K562 (cell line): ENCODE data around the gene TMPRSS6. TPM values are rescaled to one million over a fixed set of nuclear protein-coding genes. Genes with fewer than 3 reads are reported as not detected.
A peak's percentile ranks its signal among the peaks of the same experiment; 100 is the strongest.

Experiments
- ATAC-seq: fragments of 200-7000 bp; cut with Tn5 transposase; 3 replicates; pipeline ENCODE4 v1.9.1; 2020; ENCODE audit warnings: moderate library complexity
- Bru-seq: library from RNA; stranded (reverse); fragments of 400-500 nt; gene quantifications from one replicate; lab custom pipeline; 2021; lab: Mats Ljungman, UMichigan
- BruChase-seq, 2 experiments: library from RNA; stranded (reverse); fragments of 400-500 nt; gene quantifications; one replicate each; lab custom pipeline; 2021; lab: Mats Ljungman, UMichigan
- BruUV-seq: library from RNA; stranded (reverse); fragments of 400-500 nt; replicated peaks from 2 replicates; lab custom pipeline; 2021; lab: Mats Ljungman, UMichigan
- CTCF ChIA-PET: fragments of 300-600 bp; formaldehyde crosslinking; extraction: SDS; loops from one replicate; lab custom pipeline; 2021; ENCODE audit warnings: low intra/inter-chr PET ratio; lab: Yijun Ruan, JAX
- POLR2A ChIA-PET: fragments of 300-600, 350-650 bp; sonication (Branson Sonifier 250); formaldehyde crosslinking; extraction: SDS; loops from one replicate; lab custom pipeline; 2021; ENCODE audit warnings: antibody characterized with exemption, inconsistent platforms; lab: Yijun Ruan, JAX
- DNase-seq, 4 experiments: peaks; one replicate each; pipeline versions ENCODE4 v3.0.0 to v3.0.0-alpha.2; 2011 to 2018; ENCODE audit warnings: low spot score in 3 of 4, mixed read lengths in 3 of 4; ENCODE audit errors: extremely low read depth in 1 of 4
- FAIRE-seq: peaks from 2 replicates; lab custom pipeline; 2011; peaks lifted over from hg19 to GRCh38; lab: Jason Lieb, UNC
- H2AFZ ChIP-seq: 2 replicates; pipeline ENCODE4 v1.6.0; 2011; ENCODE audit warnings: low read depth, low read length, control low read depth, inconsistent platforms
- H3K27ac ChIP-seq: fragments of 200-600 bp; 3 replicates; pipeline ENCODE4 v1.8.0; 2011; ENCODE audit warnings: low read depth, mild to moderate bottlenecking, control low read depth, inconsistent platforms, low read length, moderate library complexity, mixed read lengths; ENCODE audit errors: extremely low read depth
- H3K27me3 ChIP-seq, 2 experiments: fragments of 300-600 bp in 1 of 2; 2 replicates in 1 of 2; 3 replicates in 1 of 2; pipeline versions ENCODE4 v1.6.0 to v1.8.0; 2011; ENCODE audit warnings: inconsistent platforms in 2 of 2, low read length in 2 of 2, mild to moderate bottlenecking in 1 of 2, mixed read lengths in 1 of 2, moderate library complexity in 1 of 2; ENCODE audit not compliant: control insufficient read depth in 2 of 2, insufficient read depth in 2 of 2
- H3K36me3 ChIP-seq: fragments of 300-600 bp; 3 replicates; pipeline ENCODE4 v1.8.0; 2011; ENCODE audit warnings: mild to moderate bottlenecking, low read length, inconsistent platforms; ENCODE audit not compliant: control insufficient read depth, insufficient read depth
- H3K4me1 ChIP-seq, 2 experiments: fragments of 200-600 bp in 1 of 2; replicated peaks in 1 of 2; 2 replicates in 1 of 2; 3 replicates in 1 of 2; pipeline versions ENCODE4 v1.5.1 to v1.8.0; 2011; ENCODE audit warnings: inconsistent platforms in 2 of 2, low read length in 2 of 2, mild to moderate bottlenecking in 1 of 2, mixed read lengths in 1 of 2, moderate library complexity in 1 of 2; ENCODE audit not compliant: control insufficient read depth in 2 of 2, insufficient read depth in 2 of 2
- H3K4me2 ChIP-seq: 2 replicates; pipeline ENCODE4 v1.6.1; 2011; ENCODE audit warnings: low read length, control low read depth, inconsistent platforms, mixed read lengths; ENCODE audit not compliant: insufficient read depth
- H3K4me3 ChIP-seq: fragments of 200-600 bp; sonication (generic), shearing (Covaris generic); 2 replicates; pipeline ENCODE4 v1.5.1; 2016; ENCODE audit warnings: control low read depth, inconsistent platforms
- H3K79me2 ChIP-seq: fragments of 200-600 bp; 3 replicates; pipeline ENCODE4 v1.8.0; 2011; ENCODE audit warnings: low read length, inconsistent platforms; ENCODE audit not compliant: control insufficient read depth, insufficient read depth
- H3K9ac ChIP-seq, 2 experiments: 2 replicates each; pipeline versions ENCODE4 v1.6.0 to v1.6.1; 2011; ENCODE audit warnings: low read depth in 2 of 2, low read length in 2 of 2, control low read depth in 1 of 2, inconsistent platforms in 1 of 2, mild to moderate bottlenecking in 1 of 2, mixed read lengths in 1 of 2; ENCODE audit not compliant: insufficient read depth in 1 of 2
- H3K9me1 ChIP-seq: one replicate; pipeline ENCODE4 v1.6.0; 2011; ENCODE audit warnings: inconsistent platforms, mild to moderate bottlenecking, low read length, moderate library complexity; ENCODE audit not compliant: control insufficient read depth, insufficient read depth
- H3K9me3 ChIP-seq: replicated peaks from 2 replicates; pipeline ENCODE4 v1.5.1; 2011; ENCODE audit warnings: low read depth, low read length, inconsistent platforms; ENCODE audit not compliant: control insufficient read depth, insufficient read depth
- H4K20me1 ChIP-seq: replicated peaks from 2 replicates; pipeline ENCODE4 v1.6.1; 2011; ENCODE audit warnings: low read length, inconsistent platforms, mixed read lengths; ENCODE audit not compliant: control insufficient read depth, insufficient read depth
- ARID1B ChIP-seq: fragments of 450-650 bp; IDR thresholded peaks from 2 replicates; pipeline ENCODE4 v1.6.1; 2016; ENCODE audit warnings: antibody characterized with exemption, mild to moderate bottlenecking, inconsistent platforms
- ATF3 ChIP-seq, 2 experiments: fragments of 450-650 bp in 1 of 2; sonication (generic) in 1 of 2; formaldehyde crosslinking in 1 of 2; IDR thresholded peaks in 1 of 2; conservative IDR thresholded peaks in 1 of 2; 2 replicates each; pipeline versions ENCODE4 v1.6.1 to v1.8.1; 2016 to 2023; ENCODE audit warnings: mild to moderate bottlenecking in 2 of 2, moderate library complexity in 2 of 2, inconsistent platforms in 1 of 2, missing genetic modification reagents in 1 of 2
- GABPB1 ChIP-seq: sonication (generic); formaldehyde crosslinking; IDR thresholded peaks from 2 replicates; pipeline ENCODE4 v1.8.0; 2022; ENCODE audit warnings: mild to moderate bottlenecking, missing genetic modification reagents
- KDM5B ChIP-seq: fragments of 200-600 bp; sonication (generic); IDR thresholded peaks from 2 replicates; pipeline ENCODE4 v1.6.1; 2012; ENCODE audit warnings: low read depth, mild to moderate bottlenecking, moderate library complexity, low read length, control low read depth, inconsistent platforms; ENCODE audit not compliant: insufficient replicate concordance
- NR1H2 ChIP-seq: sonication (generic); formaldehyde crosslinking; IDR thresholded peaks from 2 replicates; pipeline ENCODE4 v1.4.0; 2020; ENCODE audit warnings: mild to moderate bottlenecking, missing genetic modification reagents
- PCBP2 ChIP-seq: fragments of 200-400 bp; formaldehyde crosslinking; IDR thresholded peaks from 2 replicates; pipeline ENCODE4 v1.6.1; 2018; ENCODE audit warnings: low read length, low read depth, mild to moderate bottlenecking, moderate library complexity; ENCODE audit not compliant: poor library complexity, severe bottlenecking
- PHTF2 ChIP-seq: fragments of 250-450 bp; sonication (Bioruptor Pico); IDR thresholded peaks from 2 replicates; pipeline ENCODE4 v1.5.0; 2021; ENCODE audit warnings: mild to moderate bottlenecking
- ZNF316 ChIP-seq: fragments of 450-650 bp; IDR thresholded peaks from 2 replicates; pipeline ENCODE4 v1.6.1; 2016
- ZNF398 ChIP-seq: fragments of 250-450 bp; sonication (Bioruptor Pico); IDR thresholded peaks from 2 replicates; pipeline ENCODE4 v1.8.0; 2021; ENCODE audit warnings: moderate library complexity, mild to moderate bottlenecking, inconsistent platforms
- ZNF512 ChIP-seq: IDR thresholded peaks from 2 replicates; pipeline ENCODE4 v1.6.1; 2016; ENCODE audit warnings: missing genetic modification characterization, missing compliant biosample characterization
- WGBS: fragments of 100-300 bp; shearing (Covaris generic); methylation state at CpG from one replicate; pipeline ENCODE4 v1.1.6; 2016; ENCODE audit warnings: low coverage, mixed read lengths; ENCODE audit not compliant: insufficient coverage; ENCODE audit errors: missing lambda C conversion rate; 5-methylcytosine and 5-hydroxymethylcytosine counted together
- in situ Hi-C: fragments of 300-500 bp; cut with MboI; formaldehyde crosslinking; loops from 4 replicates; pipeline ENCODE4 v1.15.0; 2018; ENCODE audit warnings: inconsistent platforms, mixed read lengths
- intact Hi-C: fragments of 100-400 bp; cut with micrococcal nuclease; formaldehyde crosslinking; loops from 2 replicates; pipeline ENCODE4 v1.14.2; 2022
- long read RNA-seq, 3 experiments: library from polyadenylated mRNA in 2 of 3; library from RNA in 1 of 3; unstranded in 2 of 3; stranded (forward) in 1 of 3; transcript quantifications; one replicate each; pipeline ENCODE4 v2.0.0, GENCODE V29; 2019 to 2022
- polyA minus RNA-seq, 3 experiments: library from RNA; depleted of rRNA, polyadenylated mRNA; stranded (reverse); fragments of >200 nt; gene quantifications; 2 replicates each; pipeline ENCODE4 v1.2.3, GENCODE V29; 2011
- polyA plus RNA-seq, 8 experiments: library from polyadenylated mRNA; depleted of rRNA in 4 of 8; stranded (reverse) in 5 of 8; unstranded in 3 of 8; fragments of >200 nt; fragmentation: Nextera tagmentation in 2 of 8; fragmentation: Illumina TruSeq in 1 of 8; extraction: Ambion mirVana in 2 of 8; extraction: Trizol in 1 of 8; gene quantifications; 2 replicates each; pipeline versions ENCODE4 v1.2.1 to v1.2.3, GENCODE V29; 2011 to 2014; ENCODE audit warnings: inconsistent platforms in 1 of 8, missing spikeins in 1 of 8
- total RNA-seq, 7 experiments: library from RNA; depleted of rRNA in 6 of 7; stranded (reverse); fragments of >200 nt in 6 of 7; fragmentation: Illumina TruSeq in 2 of 7; extraction: Trizol in 2 of 7; gene quantifications; 2 replicates each; pipeline versions ENCODE4 v1.2.1 to v1.2.3, GENCODE V29; 2011 to 2021; ENCODE audit warnings: low replicate concordance in 1 of 7

TMPRSS6 gene
- total RNA-seq (2011; cell fraction: chromatin; rRNA removed; ENCODE audit: low replicate concordance): not detected in 2 replicates
- total RNA-seq (2011; cell fraction: nucleolus; rRNA removed): not detected in 2 replicates
- not detected in 2 replicates for total RNA-seq (2011; cell fraction: nucleoplasm; rRNA removed)
- total RNA-seq (2014; rRNA removed): not detected in 2 replicates
- not detected in 2 replicates for total RNA-seq (2014; rRNA removed; fragmentation: Illumina TruSeq; extraction: Trizol)
- not detected in 2 replicates for total RNA-seq (2015; rRNA removed; fragmentation: Illumina TruSeq; extraction: Trizol)
- total RNA-seq (2021): not detected in 2 replicates
- polyA plus RNA-seq (2011; rRNA removed): 0.03 TPM in 1 of 2 replicates, not detected in the other
- not detected in 2 replicates for polyA plus RNA-seq (2011; cell fraction: cytosol; rRNA removed)
- polyA plus RNA-seq (2011; cell fraction: nucleus; rRNA removed): not detected in 2 replicates
- polyA plus RNA-seq (2012): not detected in 2 replicates
- not detected in 2 replicates for polyA plus RNA-seq (2014; fragmentation: Illumina TruSeq; extraction: Trizol)
- polyA plus RNA-seq (2014; fragmentation: Nextera tagmentation; extraction: Ambion mirVana): not detected
- polyA plus RNA-seq (2014; rRNA removed): not detected in 2 replicates
- not detected in 2 replicates for polyA minus RNA-seq (2011; rRNA and poly(A)+ RNA removed)
- polyA minus RNA-seq (2011; cell fraction: cytosol; rRNA and poly(A)+ RNA removed): not detected in 2 replicates
- polyA minus RNA-seq (2011; cell fraction: nucleus; rRNA and poly(A)+ RNA removed): not detected in 2 replicates
- Bru-seq, nascent RNA: not detected
- not detected for BruChase-seq, experiment 1, labeled RNA remaining after a 2-hour chase
- BruChase-seq, experiment 2, labeled RNA remaining after a 6-hour chase: percentile 2 among the genes with signal in this experiment
- long read RNA-seq, experiment 1: 0 reads
- long read RNA-seq, experiment 2: 0 reads
- long read RNA-seq, experiment 3: 0 reads

GRCh38 chr22:37109242-37109917 is at the start of gene TMPRSS6:
TMPRSS6 (minus strand) TSS chr22:37109713; CDS start chr22:37103417, 6,296 bp downstream.
- BruUV-seq: no TSS peak
- Histone ChIP-seq H3K27me3 (peaks cover 6 to 58% of the 10 kb centered on the region in 2 experiments; a peak in 4 of 5 replicates), H3K36me3 (no peaks in the 10 kb centered on the region), H3K9me3 (no peaks in the 10 kb centered on the region), H4K20me1 (0 out of 2 replicates have a peak, but pooled peaks cover 5% of the 10 kb centered on the region), H3K79me2 (no peaks in the 10 kb centered on the region), H3K4me2 (no peak within 1 kb of the TSS), H3K4me3 (no peak within 1 kb of the TSS), H2AFZ (no peak within 1 kb of the TSS), H3K9ac (no peak within 1 kb of the TSS), H3K4me1 (no peaks in the 10 kb centered on the region), H3K27ac (no peak within 1 kb of the TSS), H3K9me1 (no peaks in the 10 kb centered on the region)
- FAIRE-seq (no peak), DNase-seq (no peak), ATAC-seq (no peak)
- WGBS: 4% methylated on average over 4 of the region's 13 CpGs
- CTCF ChIA-PET: no interaction called here
- POLR2A ChIA-PET: interaction anchor here (1.0 kb wide), 1 partner anchor 28 kb away, joined by 3 read pairs; no protein-coding TSS in a partner anchor
- intact Hi-C loops (no loop called here), in situ Hi-C loops (no loop called here)
- TF ChIP-seq ZNF512: no peak
- no peak for TF ChIP-seq NR1H2 (CRISPR knock-in tag)
- TF ChIP-seq PHTF2 (CRISPR knock-in tag): no peak
- TF ChIP-seq PCBP2: no peak
- TF ChIP-seq ZNF398 (CRISPR knock-in tag): no peak
- TF ChIP-seq ARID1B: no peak
- TF ChIP-seq ATF3 (IDR thresholded peaks at IDR 0.05): no peak
- no peak for TF ChIP-seq ATF3 (CRISPR knock-in tag; conservative IDR thresholded peaks at IDR 0.05)
- TF ChIP-seq ZNF316: no peak
- TF ChIP-seq KDM5B: no peak
- no peak for TF ChIP-seq GABPB1 (CRISPR knock-in tag)
